Mammary microvascular endothelial cell (primary cell): Measurements from ENCODE around the gene YRDC. TPM values are rescaled to one million over a fixed set of nuclear protein-coding genes. Genes with fewer than 3 reads are reported as not detected.

Experiments
- total RNA-seq: library from RNA; depleted of rRNA; stranded (reverse); fragments of >200 nt; gene quantifications from 2 replicates; pipeline ENCODE4 v1.2.3, GENCODE V29; 2015

The YRDC gene
- total RNA-seq, result 26.6 and 30.7 TPM in 2 replicates

GRCh38 chr1:37807555-37808368 lies at the start of gene YRDC, which contains the start of gene C1orf122:
TSS of gene YRDC (minus strand) at chr1:37808208. CDS start at chr1:37808180, 28 bp downstream.
TSS of gene C1orf122 (plus strand) at chr1:37807790. CDS start at chr1:37808405, 615 bp downstream.

GRCh38 chr1:37793773-37794371 lies 14.1 kb downstream of the YRDC start, which contains the start of gene MANEAL:
TSS of gene MANEAL (plus strand) at chr1:37793847. CDS start at chr1:37794183, 336 bp downstream.

GRCh38 chr1:37764888-37765441 lies 43.0 kb downstream of the YRDC start, which contains the start of gene EPHA10:
TSS of gene EPHA10 (minus strand) at chr1:37765120. CDS start at chr1:37765066, 54 bp downstream.

Other genes starting within 250 kb of the YRDC start
- 30.7 and 33.2 TPM in 2 replicates for gene GNL2, start 212.3 kb downstream of the YRDC start, total RNA-seq
- not detected in 2 replicates for gene RSPO1, start 173.3 kb downstream of the YRDC start, total RNA-seq
- gene CDCA8, start 115.7 kb downstream of the YRDC start, total RNA-seq, result 31.5 and 34.0 TPM in 2 replicates
- gene EPHA10, start 43.1 kb downstream of the YRDC start, total RNA-seq, result not detected in 2 replicates
- 0.40 and 0.59 TPM in 2 replicates for gene MANEAL, start 14.4 kb downstream of the YRDC start, total RNA-seq
- 56.0 and 68.2 TPM in 2 replicates for gene C1orf122, start 418 bp downstream of the YRDC start, total RNA-seq
- 2.1 and 2.4 TPM in 2 replicates for gene MTF1, start 51.4 kb upstream of the YRDC start, total RNA-seq
- 11.6 and 12.2 TPM in 2 replicates for gene INPP5B, start 138.8 kb upstream of the YRDC start, total RNA-seq
- 66.2 and 76.8 TPM in 2 replicates for gene SF3A3, start 181.8 kb upstream of the YRDC start, total RNA-seq
- gene FHL3, start 197.3 kb upstream of the YRDC start, total RNA-seq, result 12.7 and 20.7 TPM in 2 replicates
- gene UTP11, start 204.5 kb upstream of the YRDC start, total RNA-seq, result 59.7 and 75.2 TPM in 2 replicates
- gene POU3F1, start 238.6 kb upstream of the YRDC start, total RNA-seq, result 1.3 TPM in 1 of 2 replicates, not detected in the other